ENCODE data around the gene FAM53A.

Gene FAM53A

DNA sequence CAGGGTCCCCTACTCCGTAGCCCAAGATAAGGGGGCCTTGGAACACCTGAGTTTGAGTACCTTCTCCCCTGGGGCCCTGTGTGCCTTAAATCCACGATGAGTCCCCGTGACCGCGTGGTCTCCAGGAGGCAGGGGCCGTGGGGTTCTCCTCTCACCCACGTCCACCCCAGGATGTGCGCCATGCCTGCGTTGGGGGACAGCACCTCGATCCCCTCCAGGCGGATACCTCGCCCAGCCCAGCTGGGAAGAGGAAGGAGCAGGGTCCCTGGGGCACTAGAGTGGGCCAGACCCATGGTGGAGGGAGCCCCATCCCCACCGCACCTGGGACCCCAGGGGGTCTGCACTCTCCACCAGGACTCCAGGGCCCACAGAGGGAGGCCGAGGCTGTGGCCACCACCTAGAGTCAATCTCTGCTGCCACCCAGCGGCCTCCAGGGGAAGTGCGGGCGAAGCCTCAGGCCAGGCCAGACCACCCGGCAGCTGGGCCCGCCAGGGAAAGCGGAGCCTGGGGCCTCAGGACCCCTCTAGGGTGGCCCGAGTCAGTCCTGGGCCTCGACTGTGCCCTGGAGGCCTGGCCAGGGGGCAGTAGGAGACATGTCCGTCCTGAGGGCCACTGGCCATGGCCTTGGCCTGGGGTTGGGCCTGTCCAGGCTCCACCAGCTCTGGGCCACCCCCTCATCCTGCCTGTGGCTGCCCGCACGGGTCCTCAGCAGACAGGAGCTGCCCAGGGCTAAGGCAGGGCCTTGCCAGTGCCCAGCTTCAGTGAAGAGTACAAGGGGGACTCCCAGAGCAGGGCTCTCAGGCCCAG lies 55.0 kb downstream of the FAM53A start:
- TF ChIP-seq, protein P1, sequence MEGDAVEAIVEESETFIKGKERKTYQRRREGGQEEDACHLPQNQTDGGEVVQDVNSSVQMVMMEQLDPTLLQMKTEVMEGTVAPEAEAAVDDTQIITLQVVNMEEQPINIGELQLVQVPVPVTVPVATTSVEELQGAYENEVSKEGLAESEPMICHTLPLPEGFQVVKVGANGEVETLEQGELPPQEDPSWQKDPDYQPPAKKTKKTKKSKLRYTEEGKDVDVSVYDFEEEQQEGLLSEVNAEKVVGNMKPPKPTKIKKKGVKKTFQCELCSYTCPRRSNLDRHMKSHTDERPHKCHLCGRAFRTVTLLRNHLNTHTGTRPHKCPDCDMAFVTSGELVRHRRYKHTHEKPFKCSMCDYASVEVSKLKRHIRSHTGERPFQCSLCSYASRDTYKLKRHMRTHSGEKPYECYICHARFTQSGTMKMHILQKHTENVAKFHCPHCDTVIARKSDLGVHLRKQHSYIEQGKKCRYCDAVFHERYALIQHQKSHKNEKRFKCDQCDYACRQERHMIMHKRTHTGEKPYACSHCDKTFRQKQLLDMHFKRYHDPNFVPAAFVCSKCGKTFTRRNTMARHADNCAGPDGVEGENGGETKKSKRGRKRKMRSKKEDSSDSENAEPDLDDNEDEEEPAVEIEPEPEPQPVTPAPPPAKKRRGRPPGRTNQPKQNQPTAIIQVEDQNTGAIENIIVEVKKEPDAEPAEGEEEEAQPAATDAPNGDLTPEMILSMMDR (IDR thresholded peaks at IDR 0.05; ENCODE audit: low read depth, low read length): peak; percentile 98
- H3K4me3 ChIP-seq (ENCODE audit: low read depth, low read length): no peak overlapping the region

DNA sequence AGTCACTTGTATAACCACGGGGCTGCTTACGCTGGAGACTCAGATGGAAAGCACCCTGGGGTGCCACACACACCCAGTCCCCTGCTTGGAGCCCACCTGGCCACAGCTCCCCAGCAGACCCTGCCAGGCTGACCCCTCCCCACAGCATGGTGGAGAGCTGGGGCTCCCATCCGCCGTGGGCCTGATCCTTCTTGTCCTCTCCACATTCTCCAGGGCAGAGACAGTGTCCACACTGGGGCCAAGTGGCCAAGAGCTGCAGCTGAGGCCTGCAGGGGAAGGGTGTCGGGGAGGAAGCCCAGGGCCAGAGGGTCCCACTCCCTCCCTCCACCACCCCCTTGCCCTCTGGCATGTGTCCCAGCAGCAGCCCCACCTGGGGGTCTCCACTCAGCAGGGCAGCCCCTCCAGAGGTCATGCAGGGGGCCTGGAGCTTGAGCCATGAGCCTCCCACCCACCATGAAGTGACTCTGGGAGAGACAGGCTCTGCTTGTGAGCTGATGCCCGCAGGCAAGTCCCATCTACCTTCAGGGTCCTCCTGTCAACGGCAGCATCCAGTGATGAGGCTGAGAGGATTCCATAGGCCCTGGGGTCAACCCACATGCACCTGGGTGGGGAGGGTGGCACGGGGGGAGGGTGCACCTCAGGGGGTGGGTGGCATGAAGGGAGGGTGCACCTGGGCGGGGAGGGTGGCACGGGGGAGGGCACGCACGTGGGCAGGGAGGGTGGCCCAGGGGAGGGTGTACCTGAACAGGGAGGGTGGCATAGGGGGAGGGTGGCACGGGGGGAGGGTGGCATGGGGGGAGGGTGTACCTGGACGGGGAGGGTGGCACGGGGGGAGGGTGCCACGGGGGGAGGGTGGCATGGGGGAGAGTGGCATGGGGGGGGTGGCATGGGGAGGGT lies 56.4 kb downstream of the FAM53A start:
- TF ChIP-seq, protein P1 (IDR thresholded peaks at IDR 0.05; ENCODE audit: low read depth, low read length): no peak
- no peak overlapping the region for H3K4me3 ChIP-seq (ENCODE audit: low read depth, low read length)

DNA sequence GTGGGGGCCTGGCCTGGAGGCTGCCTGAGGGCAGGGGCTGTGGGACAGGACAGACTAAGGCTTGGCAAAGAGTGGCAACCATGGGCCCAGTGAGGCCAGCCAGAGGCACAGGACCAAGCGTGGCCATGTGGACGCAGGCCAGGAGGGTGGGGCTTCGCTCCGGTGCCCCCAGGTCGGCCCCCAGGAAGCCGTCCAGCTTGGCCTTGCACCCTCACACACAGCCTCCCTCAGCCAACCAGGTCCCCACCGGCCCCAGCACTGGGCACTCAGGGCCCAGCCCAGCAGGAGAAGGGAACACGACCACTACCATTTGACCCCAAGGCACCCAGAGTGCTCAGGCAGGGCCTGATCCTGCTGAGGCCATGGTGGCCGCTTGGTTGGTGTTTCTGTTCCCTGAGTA lies 57.2 kb downstream of the FAM53A start:
- H3K4me3 ChIP-seq (ENCODE audit: low read depth, low read length): no peak overlapping the region
- TF ChIP-seq, protein P1 (IDR thresholded peaks at IDR 0.05; ENCODE audit: low read depth, low read length): no peak

DNA sequence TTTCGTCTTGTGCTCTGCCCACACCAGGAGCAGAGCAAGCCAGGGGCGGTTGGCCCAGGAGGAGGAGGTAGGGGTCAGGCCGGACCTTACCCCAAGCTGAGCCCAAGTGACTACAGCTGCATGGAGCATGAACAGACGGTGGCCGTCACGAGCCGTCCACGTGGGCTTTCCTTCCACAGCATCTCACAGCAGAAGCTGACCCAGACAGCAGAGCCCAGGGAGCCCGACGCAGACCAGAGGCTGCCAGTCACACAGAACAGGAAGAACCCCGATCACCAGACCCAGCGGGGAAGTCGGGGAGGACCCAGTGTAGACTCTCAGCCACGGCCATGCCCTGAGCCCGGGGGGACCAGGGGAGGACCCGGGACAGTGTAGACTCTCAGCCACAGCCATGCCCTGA lies 58.0 kb downstream of the FAM53A start:
- H3K4me3 ChIP-seq (ENCODE audit: low read depth, low read length): no peak overlapping the region
- TF ChIP-seq, protein P1 (IDR thresholded peaks at IDR 0.05; ENCODE audit: low read depth, low read length): no peak

DNA sequence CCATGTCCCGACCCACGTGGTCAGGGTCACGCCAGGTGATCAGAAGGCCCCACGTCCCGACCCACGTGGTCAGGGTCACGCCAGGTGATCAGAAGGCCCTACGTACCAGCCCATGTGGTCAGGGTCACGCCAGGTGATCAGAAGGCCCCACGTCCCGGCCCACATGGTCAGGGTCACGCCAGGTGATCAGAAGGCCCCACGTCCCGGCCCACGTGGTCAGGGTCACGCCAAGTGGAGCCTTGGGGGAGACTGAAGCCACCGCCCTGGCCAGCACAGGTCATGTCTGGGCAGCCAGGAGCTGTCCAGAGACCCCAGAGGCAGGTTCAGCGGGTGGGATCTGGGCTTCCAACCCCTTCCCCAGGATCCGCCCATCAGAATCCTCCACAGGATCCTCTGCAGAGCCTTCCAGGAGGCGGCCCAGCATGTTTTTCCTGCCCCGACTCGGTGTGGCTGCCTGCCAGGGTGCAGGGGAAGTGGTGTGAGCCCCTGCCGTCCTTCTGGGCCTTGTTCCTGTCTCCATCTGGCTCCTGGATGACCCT lies 58.4 kb downstream of the FAM53A start:
- TF ChIP-seq, protein P1 (IDR thresholded peaks at IDR 0.05; ENCODE audit: low read depth, low read length): no peak
- no peak overlapping the region for H3K4me3 ChIP-seq (ENCODE audit: low read depth, low read length)

DNA sequence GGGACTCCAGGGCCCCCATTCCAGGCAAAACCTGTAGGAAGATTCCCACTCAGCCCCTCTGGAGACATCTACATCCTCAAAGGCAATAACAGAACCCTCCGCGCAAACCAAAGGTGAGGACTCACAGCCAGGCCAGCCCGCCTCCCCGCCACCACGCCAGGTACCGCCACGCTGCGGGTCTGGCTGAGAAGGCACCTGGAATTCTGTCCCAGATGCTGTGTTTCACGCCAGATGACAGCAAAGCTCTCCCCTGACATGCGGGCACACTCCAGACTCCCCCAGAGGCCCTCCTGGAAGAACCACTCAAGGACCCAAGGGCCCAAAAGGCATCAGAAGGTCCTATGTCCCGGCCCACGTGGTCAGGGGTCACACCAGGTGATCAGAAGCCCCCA lies 59.6 kb downstream of the FAM53A start:
- no peak overlapping the region for H3K4me3 ChIP-seq (ENCODE audit: low read depth, low read length)
- TF ChIP-seq, protein P1 (IDR thresholded peaks at IDR 0.05; ENCODE audit: low read depth, low read length): no peak
